K562 (cell line): Measurements from ENCODE around the gene KIFC3. TPM values are rescaled to one million over a fixed set of nuclear protein-coding genes. Genes with fewer than 3 reads are reported as not detected.

Source experiments
- BRD4 ChIP-seq: fragments of 200-600 bp; sonication (generic); IDR thresholded peaks from 2 replicates; pipeline ENCODE4 v1.6.1; 2017; ENCODE audit warnings: inconsistent platforms
- CBFA2T3 ChIP-seq: fragments of 450-650 bp; IDR thresholded peaks from 2 replicates; pipeline ENCODE4 v1.6.1; 2017
- CHD4 ChIP-seq: fragments of 200-600 bp; sonication (generic); IDR thresholded peaks from 3 replicates; pipeline ENCODE4 v1.6.1; 2012; ENCODE audit warnings: low read depth, mild to moderate bottlenecking, mixed read lengths, low read length, inconsistent platforms; ENCODE audit not compliant: insufficient read depth, insufficient replicate concordance, poor library complexity, severe bottlenecking
- CSDE1 ChIP-seq, 2 experiments: fragments of 450-650 bp; IDR thresholded peaks; 2 replicates each; pipeline ENCODE4 v1.6.1; 2016; ENCODE audit warnings: mild to moderate bottlenecking in 1 of 2
- EHMT2 ChIP-seq: fragments of 450-650 bp; IDR thresholded peaks from 2 replicates; pipeline ENCODE4 v1.6.1; 2018; ENCODE audit warnings: antibody characterized with exemption
- ELF4 ChIP-seq: fragments of 450-650 bp; formaldehyde crosslinking; IDR thresholded peaks from 2 replicates; pipeline ENCODE4 v1.4.0; 2022; ENCODE audit warnings: missing genetic modification characterization
- FOXA3 ChIP-seq, 2 experiments: fragments of 450-650 bp in 1 of 2; sonication (generic) in 1 of 2; formaldehyde crosslinking; IDR thresholded peaks in 1 of 2; conservative IDR thresholded peaks in 1 of 2; 2 replicates each; pipeline versions ENCODE4 v1.4.0 to v1.8.0; 2020 to 2022; ENCODE audit warnings: mild to moderate bottlenecking in 2 of 2, missing genetic modification reagents in 1 of 2
- HMG20A ChIP-seq: fragments of 450-650 bp; formaldehyde crosslinking; conservative IDR thresholded peaks from 2 replicates; pipeline ENCODE4 v1.4.0; 2020; ENCODE audit warnings: mild to moderate bottlenecking, mixed read lengths
- KLF16 ChIP-seq: IDR thresholded peaks from 2 replicates; pipeline ENCODE4 v1.6.1; 2016; ENCODE audit warnings: antibody characterized with exemption
- MCM5 ChIP-seq: fragments of 450-650 bp; IDR thresholded peaks from 2 replicates; pipeline ENCODE4 v1.6.1; 2016; ENCODE audit warnings: low read depth
- MEIS2 ChIP-seq: fragments of 450-650 bp; IDR thresholded peaks from 2 replicates; pipeline ENCODE4 v1.6.1; 2014; ENCODE audit warnings: mild to moderate bottlenecking; ENCODE audit not compliant: partially characterized antibody
- MIER1 ChIP-seq: fragments of 450-650 bp; IDR thresholded peaks from 2 replicates; pipeline ENCODE4 v1.6.1; 2016; ENCODE audit warnings: antibody characterized with exemption, mild to moderate bottlenecking, low read depth
- NCOR1 ChIP-seq: fragments of 450-650 bp; IDR thresholded peaks from 2 replicates; pipeline ENCODE4 v1.6.1; 2016; ENCODE audit warnings: mild to moderate bottlenecking, moderate library complexity
- OTX1 ChIP-seq: fragments of 450-650 bp; formaldehyde crosslinking; IDR thresholded peaks from 2 replicates; pipeline ENCODE4 v1.4.0; 2022; ENCODE audit warnings: mild to moderate bottlenecking
- PML ChIP-seq: IDR thresholded peaks from 2 replicates; pipeline ENCODE4 v1.6.1; 2012; ENCODE audit warnings: low read length, inconsistent platforms
- POLR2AphosphoS2 ChIP-seq: IDR thresholded peaks from 2 replicates; pipeline ENCODE4 v1.6.1; 2012; ENCODE audit warnings: low read length, improper control_type of control experiment
- POLR2AphosphoS5 ChIP-seq: IDR thresholded peaks from 2 replicates; pipeline ENCODE4 v1.6.1; 2011; ENCODE audit warnings: mild to moderate bottlenecking, low read depth, low read length, moderate library complexity; ENCODE audit not compliant: control insufficient read depth, insufficient read depth
- RBFOX2 ChIP-seq: fragments of 200-400 bp; formaldehyde crosslinking; IDR thresholded peaks from 2 replicates; pipeline ENCODE4 v1.6.1; 2017; ENCODE audit warnings: low read depth, mild to moderate bottlenecking, low read length, moderate library complexity
- SMC3 ChIP-seq: conservative IDR thresholded peaks from 2 replicates; pipeline ENCODE4 v1.6.1; 2011; ENCODE audit warnings: low read depth, low read length, improper control_type of control experiment; ENCODE audit not compliant: insufficient read depth
- STAT5A ChIP-seq: IDR thresholded peaks from 2 replicates; pipeline ENCODE4 v1.6.1; 2012; ENCODE audit warnings: low read length, inconsistent platforms, borderline replicate concordance
- TAF1 ChIP-seq: IDR thresholded peaks from 2 replicates; pipeline ENCODE4 v1.6.1; 2011; ENCODE audit warnings: mild to moderate bottlenecking, low read length, moderate library complexity; ENCODE audit not compliant: insufficient read depth, control insufficient read depth, severe bottlenecking; ENCODE audit errors: extremely low read depth
- TCF7L2 ChIP-seq: fragments of 150-350 bp; IDR thresholded peaks from 2 replicates; pipeline ENCODE4 v1.6.1; 2016; ENCODE audit warnings: low read depth, mild to moderate bottlenecking, low read length, moderate library complexity
- XRCC3 ChIP-seq: fragments of 450-650 bp; IDR thresholded peaks from 2 replicates; pipeline ENCODE4 v1.6.1; 2017; ENCODE audit warnings: mild to moderate bottlenecking, moderate library complexity
- YY1 ChIP-seq, 3 experiments: IDR thresholded peaks; 2 replicates each; pipeline ENCODE4 v1.6.1; 2011; ENCODE audit warnings: low read length in 2 of 3, mild to moderate bottlenecking in 2 of 3, moderate library complexity in 2 of 3, borderline replicate concordance in 1 of 3, control low read depth in 1 of 3, low read depth in 1 of 3; ENCODE audit not compliant: insufficient read depth in 3 of 3, insufficient replicate concordance in 2 of 3, control insufficient read depth in 1 of 3, insufficient read length in 1 of 3; ENCODE audit errors: extremely low read depth in 1 of 3
- ZC3H8 ChIP-seq: fragments of 450-650 bp; IDR thresholded peaks from 2 replicates; pipeline ENCODE4 v1.6.1; 2017
- ZNF12 ChIP-seq: sonication (generic); formaldehyde crosslinking; IDR thresholded peaks from 2 replicates; pipeline ENCODE4 v1.4.0; 2020; ENCODE audit warnings: mild to moderate bottlenecking, missing genetic modification reagents
- ZNF41 ChIP-seq: fragments of 250-450 bp; sonication (Bioruptor Pico); conservative IDR thresholded peaks from 2 replicates; pipeline ENCODE4 v1.4.0; 2020; ENCODE audit warnings: mild to moderate bottlenecking
- ZNF699 ChIP-seq: fragments of 250-450 bp; sonication (Bioruptor Pico); IDR thresholded peaks from 2 replicates; pipeline ENCODE4 v1.8.0; 2021; ENCODE audit warnings: mild to moderate bottlenecking, moderate library complexity; ENCODE audit not compliant: insufficient replicate concordance
- ZNF766 ChIP-seq: fragments of 200-800 bp; sonication (Bioruptor generic); conservative IDR thresholded peaks from 2 replicates; pipeline ENCODE4 v1.6.1; 2016; ENCODE audit warnings: missing genetic modification characterization, missing compliant biosample characterization
- polyA plus RNA-seq, 8 experiments: library from polyadenylated mRNA; depleted of rRNA in 4 of 8; stranded (reverse) in 5 of 8; unstranded in 3 of 8; fragments of >200 nt; fragmentation: Nextera tagmentation in 2 of 8; fragmentation: Illumina TruSeq in 1 of 8; extraction: Ambion mirVana in 2 of 8; extraction: Trizol in 1 of 8; gene quantifications; 2 replicates each; pipeline versions ENCODE4 v1.2.1 to v1.2.3, GENCODE V29; 2011 to 2014; ENCODE audit warnings: inconsistent platforms in 1 of 8, missing spikeins in 1 of 8
- total RNA-seq, 7 experiments: library from RNA; depleted of rRNA in 6 of 7; stranded (reverse); fragments of >200 nt in 6 of 7; fragmentation: Illumina TruSeq in 2 of 7; extraction: Trizol in 2 of 7; gene quantifications; 2 replicates each; pipeline versions ENCODE4 v1.2.1 to v1.2.3, GENCODE V29; 2011 to 2021; ENCODE audit warnings: low replicate concordance in 1 of 7
- TF ChIP-seq, protein P1 (sequence below), 2 experiments: IDR thresholded peaks in 1 of 2; conservative IDR thresholded peaks in 1 of 2; 2 replicates each; pipeline ENCODE4 v1.6.1; 2016; ENCODE audit warnings: low read depth in 2 of 2, mild to moderate bottlenecking in 1 of 2, missing compliant biosample characterization in 1 of 2, missing genetic modification characterization in 1 of 2, moderate library complexity in 1 of 2

Gene KIFC3
- total and polyA plus RNA-seq, 9 of the 15 experiments (the other 6 are each of a cell fraction or from before 2014, with no cell fraction given), result 0.23 to 105 (median 26.2) TPM

GRCh38 chr16:57720142-57720575, 82.1 kb downstream of the KIFC3 start (continued):
- TF ChIP-seq EHMT2, result no peak
- TF ChIP-seq BRD4, result no peak
- TF ChIP-seq KLF16, result no peak
- TF ChIP-seq ZNF699, result no peak
- TF ChIP-seq POLR2AphosphoS5, result no peak
- TF ChIP-seq CHD4, result no peak
- TF ChIP-seq CBFA2T3, result no peak
- no peak for TF ChIP-seq ZC3H8
- TF ChIP-seq ELF4 (CRISPR knock-in tag), result no peak
- TF ChIP-seq NCOR1, result no peak
- no peak for TF ChIP-seq HMG20A (CRISPR knock-in tag)
- no peak for TF ChIP-seq ZNF41 (CRISPR knock-in tag)
- TF ChIP-seq OTX1 (CRISPR knock-in tag), result no peak
- TF ChIP-seq SMC3, result peak; percentile 85
- no peak for TF ChIP-seq MIER1
- no peak for TF ChIP-seq STAT5A
- no peak for TF ChIP-seq POLR2AphosphoS2
- TF ChIP-seq ZNF12 (CRISPR knock-in tag), result peak; percentile 41; the same call in 1 of the 2 replicates
- no peak for TF ChIP-seq RBFOX2
- no peak for TF ChIP-seq FOXA3 (CRISPR knock-in tag; conservative IDR thresholded peaks at IDR 0.05 in 1 of 2, IDR thresholded peaks at IDR 0.05 in 1 of 2)
- no peak for TF ChIP-seq MCM5
- no peak for TF ChIP-seq MEIS2
- TF ChIP-seq TAF1, result no peak
- TF ChIP-seq ZNF766 (CRISPR knock-in tag), result no peak
- no peak for TF ChIP-seq CSDE1 (IDR thresholded peaks at IDR 0.05)
- TF ChIP-seq, protein P1, sequence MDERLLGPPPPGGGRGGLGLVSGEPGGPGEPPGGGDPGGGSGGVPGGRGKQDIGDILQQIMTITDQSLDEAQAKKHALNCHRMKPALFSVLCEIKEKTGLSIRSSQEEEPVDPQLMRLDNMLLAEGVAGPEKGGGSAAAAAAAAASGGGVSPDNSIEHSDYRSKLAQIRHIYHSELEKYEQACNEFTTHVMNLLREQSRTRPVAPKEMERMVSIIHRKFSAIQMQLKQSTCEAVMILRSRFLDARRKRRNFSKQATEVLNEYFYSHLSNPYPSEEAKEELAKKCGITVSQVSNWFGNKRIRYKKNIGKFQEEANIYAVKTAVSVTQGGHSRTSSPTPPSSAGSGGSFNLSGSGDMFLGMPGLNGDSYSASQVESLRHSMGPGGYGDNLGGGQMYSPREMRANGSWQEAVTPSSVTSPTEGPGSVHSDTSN (CRISPR knock-in tag; IDR thresholded peaks at IDR 0.05; ENCODE audit: low read depth), result no peak
- TF ChIP-seq, protein P1 (tag; conservative IDR thresholded peaks at IDR 0.05; ENCODE audit: low read depth), result no peak
- TF ChIP-seq YY1 (IDR thresholded peaks at IDR 0.05; ENCODE audit: borderline replicate concordance in 1 of 3, control insufficient read depth in 1 of 3, extremely low read depth in 1 of 3, insufficient read depth in 3 of 3, insufficient read length in 1 of 3, insufficient replicate concordance in 2 of 3, low read depth in 1 of 3, low read length in 2 of 3), result peak in 1 of 3 experiments; percentile 59
- no peak for TF ChIP-seq PML
- TF ChIP-seq TCF7L2, result no peak
- no peak for TF ChIP-seq XRCC3
